Ishikawa (cell line): ENCODE results near the gene EGLN3.

ENCODE experiments used
- CEBPB ChIP-seq: IDR thresholded peaks from 2 replicates; pipeline ENCODE4 v1.6.1; 2012
- CREB1 ChIP-seq: IDR thresholded peaks from 2 replicates; pipeline ENCODE4 v1.6.1; 2012; ENCODE audit warnings: low read depth
- EGR1 ChIP-seq: IDR thresholded peaks from 2 replicates; pipeline ENCODE4 v1.6.1; 2012
- EP300 ChIP-seq: IDR thresholded peaks from 2 replicates; pipeline ENCODE4 v1.6.1; 2012; ENCODE audit warnings: borderline replicate concordance
- FOXM1 ChIP-seq: IDR thresholded peaks from 2 replicates; pipeline ENCODE4 v1.6.1; 2012; ENCODE audit warnings: low read depth, borderline replicate concordance
- NFIC ChIP-seq: IDR thresholded peaks from 2 replicates; pipeline ENCODE4 v1.6.1; 2012
- RAD21 ChIP-seq: IDR thresholded peaks from 2 replicates; pipeline ENCODE4 v1.6.1; 2012; ENCODE audit warnings: low read depth
- TAF1 ChIP-seq: IDR thresholded peaks from 2 replicates; pipeline ENCODE4 v1.6.1; 2012; ENCODE audit warnings: low read depth, mild to moderate bottlenecking
- TCF12 ChIP-seq: IDR thresholded peaks from 2 replicates; pipeline ENCODE4 v1.6.1; 2012; ENCODE audit warnings: low read depth
- TEAD4 ChIP-seq: IDR thresholded peaks from 2 replicates; pipeline ENCODE4 v1.6.1; 2012
- YY1 ChIP-seq: IDR thresholded peaks from 2 replicates; pipeline ENCODE4 v1.6.1; 2012; ENCODE audit warnings: low read depth
- ZBTB7A ChIP-seq: IDR thresholded peaks from 2 replicates; pipeline ENCODE4 v1.6.1; 2012; ENCODE audit warnings: low read depth
- TF ChIP-seq, protein P1 (sequence below): IDR thresholded peaks from 2 replicates; pipeline ENCODE4 v1.6.1; 2012
- TF ChIP-seq, protein P2 (sequence below): IDR thresholded peaks from 2 replicates; pipeline ENCODE4 v1.6.1; 2012; ENCODE audit warnings: low read depth, mild to moderate bottlenecking
- TF ChIP-seq, protein P3 (sequence below): IDR thresholded peaks from 2 replicates; pipeline ENCODE4 v1.6.1; 2012

Gene EGLN3

DNA sequence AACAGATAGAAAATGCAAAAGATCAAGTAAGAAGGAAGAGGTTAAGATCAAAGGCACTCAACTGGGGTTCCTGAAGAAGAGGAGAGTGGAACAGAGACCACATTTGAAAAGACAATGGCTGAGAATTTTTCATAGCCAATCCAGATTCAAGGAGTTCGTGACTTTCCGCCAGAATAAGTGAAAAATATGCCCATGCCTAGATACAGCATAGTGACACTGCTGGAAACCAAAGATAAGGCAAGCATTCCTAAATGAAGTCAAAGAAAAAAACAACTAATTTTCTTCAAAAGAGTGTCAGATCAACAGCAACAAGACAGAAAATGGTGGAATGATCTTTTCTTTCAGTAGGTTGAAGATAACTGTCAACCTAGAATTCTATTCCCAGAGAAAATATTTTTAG lies 47.5 kb downstream of the EGLN3 start:
- TF ChIP-seq, protein P1, sequence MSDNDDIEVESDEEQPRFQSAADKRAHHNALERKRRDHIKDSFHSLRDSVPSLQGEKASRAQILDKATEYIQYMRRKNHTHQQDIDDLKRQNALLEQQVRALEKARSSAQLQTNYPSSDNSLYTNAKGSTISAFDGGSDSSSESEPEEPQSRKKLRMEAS: no peak
- no peak for TF ChIP-seq TAF1
- no peak for TF ChIP-seq TCF12
- TF ChIP-seq CEBPB: no peak
- no peak for TF ChIP-seq NFIC
- no peak for TF ChIP-seq FOXM1
- no peak for TF ChIP-seq YY1
- TF ChIP-seq ZBTB7A: no peak
- no peak for TF ChIP-seq EP300
- TF ChIP-seq, protein P2, sequence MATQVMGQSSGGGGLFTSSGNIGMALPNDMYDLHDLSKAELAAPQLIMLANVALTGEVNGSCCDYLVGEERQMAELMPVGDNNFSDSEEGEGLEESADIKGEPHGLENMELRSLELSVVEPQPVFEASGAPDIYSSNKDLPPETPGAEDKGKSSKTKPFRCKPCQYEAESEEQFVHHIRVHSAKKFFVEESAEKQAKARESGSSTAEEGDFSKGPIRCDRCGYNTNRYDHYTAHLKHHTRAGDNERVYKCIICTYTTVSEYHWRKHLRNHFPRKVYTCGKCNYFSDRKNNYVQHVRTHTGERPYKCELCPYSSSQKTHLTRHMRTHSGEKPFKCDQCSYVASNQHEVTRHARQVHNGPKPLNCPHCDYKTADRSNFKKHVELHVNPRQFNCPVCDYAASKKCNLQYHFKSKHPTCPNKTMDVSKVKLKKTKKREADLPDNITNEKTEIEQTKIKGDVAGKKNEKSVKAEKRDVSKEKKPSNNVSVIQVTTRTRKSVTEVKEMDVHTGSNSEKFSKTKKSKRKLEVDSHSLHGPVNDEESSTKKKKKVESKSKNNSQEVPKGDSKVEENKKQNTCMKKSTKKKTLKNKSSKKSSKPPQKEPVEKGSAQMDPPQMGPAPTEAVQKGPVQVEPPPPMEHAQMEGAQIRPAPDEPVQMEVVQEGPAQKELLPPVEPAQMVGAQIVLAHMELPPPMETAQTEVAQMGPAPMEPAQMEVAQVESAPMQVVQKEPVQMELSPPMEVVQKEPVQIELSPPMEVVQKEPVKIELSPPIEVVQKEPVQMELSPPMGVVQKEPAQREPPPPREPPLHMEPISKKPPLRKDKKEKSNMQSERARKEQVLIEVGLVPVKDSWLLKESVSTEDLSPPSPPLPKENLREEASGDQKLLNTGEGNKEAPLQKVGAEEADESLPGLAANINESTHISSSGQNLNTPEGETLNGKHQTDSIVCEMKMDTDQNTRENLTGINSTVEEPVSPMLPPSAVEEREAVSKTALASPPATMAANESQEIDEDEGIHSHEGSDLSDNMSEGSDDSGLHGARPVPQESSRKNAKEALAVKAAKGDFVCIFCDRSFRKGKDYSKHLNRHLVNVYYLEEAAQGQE: no peak

DNA sequence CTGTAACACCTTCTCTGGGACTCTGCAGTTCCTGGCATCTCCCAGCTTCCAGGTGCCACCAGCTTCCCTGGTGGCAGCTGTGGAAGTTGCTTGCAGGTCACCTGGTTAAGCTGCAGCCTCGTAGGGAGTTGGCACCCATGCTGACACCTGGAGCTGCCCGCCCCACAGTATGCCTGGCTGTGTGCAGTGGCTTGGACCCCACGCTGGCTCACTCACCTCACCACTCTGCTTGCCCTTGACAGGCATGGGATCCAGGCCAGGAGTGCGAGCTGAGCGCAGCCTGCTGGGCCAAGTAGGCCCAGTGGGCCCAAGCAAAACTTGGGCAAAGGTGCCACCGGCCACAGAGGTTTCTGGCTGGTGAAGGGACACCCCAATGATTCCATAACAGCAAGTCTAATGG lies 48.5 kb downstream of the EGLN3 start:
- TF ChIP-seq ZBTB7A (no peak), EGR1 (no peak), TAF1 (no peak), NFIC (no peak), TCF12 (no peak), TEAD4 (no peak), FOXM1 (no peak), RAD21 (no peak), CREB1 (no peak), YY1 (no peak), EP300 (no peak), CEBPB (no peak)
- TF ChIP-seq, protein P2: no peak
- TF ChIP-seq, protein P3, sequence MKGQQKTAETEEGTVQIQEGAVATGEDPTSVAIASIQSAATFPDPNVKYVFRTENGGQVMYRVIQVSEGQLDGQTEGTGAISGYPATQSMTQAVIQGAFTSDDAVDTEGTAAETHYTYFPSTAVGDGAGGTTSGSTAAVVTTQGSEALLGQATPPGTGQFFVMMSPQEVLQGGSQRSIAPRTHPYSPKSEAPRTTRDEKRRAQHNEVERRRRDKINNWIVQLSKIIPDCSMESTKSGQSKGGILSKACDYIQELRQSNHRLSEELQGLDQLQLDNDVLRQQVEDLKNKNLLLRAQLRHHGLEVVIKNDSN: no peak
- TF ChIP-seq, protein P1: no peak

DNA sequence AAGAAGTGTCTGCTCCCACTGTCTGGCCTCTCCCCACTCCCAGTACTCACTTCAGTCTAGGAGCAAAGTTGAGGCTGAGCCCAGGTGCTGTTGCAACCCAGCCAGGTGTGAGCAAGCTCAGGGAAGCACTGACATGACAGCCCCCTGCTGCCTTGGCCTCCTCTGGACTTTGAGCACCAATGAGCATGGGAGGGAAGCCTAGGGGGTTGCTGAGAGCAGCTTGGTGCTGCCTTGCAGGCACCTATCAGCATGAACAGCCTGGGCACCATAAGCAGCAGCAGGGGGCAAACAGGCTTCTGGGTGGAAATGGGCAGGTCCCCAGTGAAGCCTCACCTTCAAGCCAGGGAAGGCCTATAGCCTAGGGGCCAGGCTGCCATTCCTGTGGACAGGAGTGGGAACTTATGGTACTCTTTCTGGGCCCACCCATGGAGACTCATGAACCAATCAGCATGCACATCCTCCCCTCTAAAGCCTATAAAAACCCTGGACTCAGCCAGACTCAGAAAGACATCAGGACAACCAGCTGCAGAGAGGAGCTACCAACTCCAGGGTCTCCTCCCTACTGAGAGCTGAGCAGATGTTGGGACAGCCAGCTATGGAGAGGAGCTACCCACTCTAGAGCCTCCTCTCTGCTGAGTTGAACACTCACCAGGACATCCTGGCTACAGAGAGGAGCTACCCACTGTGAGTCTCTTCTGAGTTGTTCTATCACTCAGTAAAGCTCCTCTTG lies 49.3 kb downstream of the EGLN3 start:
- TF ChIP-seq YY1 (no peak), EGR1 (no peak), TCF12 (no peak), RAD21 (no peak), CEBPB (no peak), TAF1 (no peak), ZBTB7A (no peak)

DNA sequence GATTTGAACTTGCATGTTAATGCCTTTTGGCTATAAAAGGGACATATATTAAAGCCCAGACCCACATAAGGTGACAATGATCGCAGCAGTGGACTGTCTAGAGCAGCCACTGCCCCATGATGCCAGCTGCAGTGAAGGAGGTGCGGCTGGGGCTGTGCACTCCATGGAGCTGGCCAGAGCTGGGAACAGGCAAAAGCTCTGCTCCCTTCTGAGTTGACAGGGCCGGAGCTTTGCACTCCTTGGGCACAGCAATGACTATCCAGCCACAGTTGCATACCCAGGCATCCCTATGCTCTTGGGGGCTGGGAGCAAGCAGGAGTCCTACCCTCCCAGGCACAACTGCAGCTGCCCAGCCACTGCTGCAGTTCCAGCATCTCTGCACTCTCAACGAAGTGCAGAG lies 50.2 kb downstream of the EGLN3 start:
- no peak for TF ChIP-seq TCF12
- no peak for TF ChIP-seq CREB1
- TF ChIP-seq, protein P3: no peak
- no peak for TF ChIP-seq TEAD4
- no peak for TF ChIP-seq ZBTB7A
- no peak for TF ChIP-seq FOXM1
- no peak for TF ChIP-seq EP300
- TF ChIP-seq CEBPB: no peak
- TF ChIP-seq, protein P1: no peak
- TF ChIP-seq TAF1: no peak
- no peak for TF ChIP-seq EGR1
- TF ChIP-seq, protein P2: no peak
- TF ChIP-seq NFIC: no peak
- TF ChIP-seq YY1: no peak
- TF ChIP-seq RAD21: no peak
